Esophagus squamous epithelium (tissue), 4 donors: ENCODE results near the gene BMP8A.

Experiments
- CTCF ChIP-seq, 6 experiments: fragments of 450-650 bp in 4 of 6; fragments of 200-600 bp in 2 of 6; sonication (generic) in 2 of 6; IDR thresholded peaks; one replicate each; pipeline ENCODE4 v1.5.1; 2016 to 2019; ENCODE audit warnings: antibody characterized with exemption in 6 of 6, mild to moderate bottlenecking in 4 of 6, moderate library complexity in 4 of 6
- POLR2A ChIP-seq, 4 donors: fragments of 450-650 bp; IDR thresholded peaks; one replicate each; pipeline ENCODE4 v1.6.1; 2017; ENCODE audit warnings: antibody characterized with exemption in 4 of 4, mild to moderate bottlenecking in 4 of 4, moderate library complexity in 3 of 4

- TF ChIP-seq CTCF (IDR thresholded peaks at IDR 0.05) (no peak), POLR2A (IDR thresholded peaks at IDR 0.05) (no peak)
These were observed 52.9 kb downstream of the BMP8A start for GRCh38 chr1:39544327-39544726.
